ENCODE results near the gene BCAN.

The BCAN gene

GRCh38 chr1:156677616-156678596 lies 36.0 kb downstream of the BCAN start:
- DNase-seq (ENCODE audit: low read depth, low spot score): no peak

DNA sequence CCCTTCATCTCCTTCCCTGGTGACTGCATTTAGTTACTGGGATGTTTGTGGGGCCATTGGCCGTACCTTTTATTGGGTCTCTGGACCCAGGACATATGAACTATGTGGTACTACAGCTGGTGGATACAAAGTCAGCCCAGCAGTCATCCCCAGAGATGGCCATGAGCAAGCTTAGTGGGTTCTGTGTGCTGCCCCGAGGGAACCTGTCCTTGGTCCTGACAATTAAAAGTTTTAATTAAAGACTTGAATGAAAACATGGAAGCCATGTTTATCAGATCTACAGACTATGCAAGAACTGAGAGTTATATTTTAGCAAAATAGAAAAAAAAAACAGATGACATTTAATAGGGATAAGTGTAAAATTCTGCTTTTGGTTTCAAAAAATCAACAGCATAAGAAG lies 38.1 kb downstream of the BCAN start:
- DNase-seq (ENCODE audit: low read depth, low spot score): no peak

GRCh38 chr1:156681196-156681960 lies 39.5 kb downstream of the BCAN start:
- no peak for DNase-seq (ENCODE audit: low read depth, low spot score)

DNA sequence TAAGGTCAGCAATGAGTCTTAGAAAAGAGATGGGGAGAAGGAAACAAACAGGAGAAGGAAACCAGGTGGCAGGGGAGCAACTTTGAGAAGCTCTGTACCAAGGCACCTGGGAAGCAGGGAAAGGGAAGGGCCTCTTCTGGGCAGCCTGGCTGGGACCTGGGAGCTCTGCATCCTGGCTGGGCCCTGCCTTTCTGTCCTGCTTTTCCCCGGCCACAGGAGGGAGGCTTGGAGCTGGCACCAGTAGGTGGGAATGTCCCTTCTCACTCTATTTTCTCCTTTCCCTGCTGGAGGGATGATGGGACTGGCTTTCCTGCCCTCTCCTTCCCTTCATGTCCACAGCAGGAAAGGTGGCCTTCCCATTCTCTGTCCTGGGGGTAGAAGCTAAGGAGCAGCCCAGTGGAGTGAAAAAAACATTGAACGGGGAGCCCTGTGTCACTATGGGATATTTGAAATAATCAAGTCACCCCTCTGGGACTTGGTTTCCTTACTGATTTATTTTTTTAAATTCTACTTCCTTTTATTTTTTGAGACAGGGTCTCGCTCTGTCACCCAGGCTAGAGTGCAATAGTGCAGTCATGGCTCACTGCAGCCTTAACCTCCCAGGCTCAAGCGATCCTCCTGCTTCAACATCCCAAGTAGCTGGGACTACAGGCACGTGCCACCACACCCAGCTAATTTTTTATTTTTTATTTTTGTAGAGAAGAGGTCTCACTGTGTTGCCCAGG lies 40.4 kb downstream of the BCAN start:
- DNase-seq (ENCODE audit: low read depth, low spot score): no peak

- DNase-seq (ENCODE audit: low read depth, low spot score): no peak
These were observed 42.4 kb downstream of the BCAN start for GRCh38 chr1:156684227-156684782.

DNA sequence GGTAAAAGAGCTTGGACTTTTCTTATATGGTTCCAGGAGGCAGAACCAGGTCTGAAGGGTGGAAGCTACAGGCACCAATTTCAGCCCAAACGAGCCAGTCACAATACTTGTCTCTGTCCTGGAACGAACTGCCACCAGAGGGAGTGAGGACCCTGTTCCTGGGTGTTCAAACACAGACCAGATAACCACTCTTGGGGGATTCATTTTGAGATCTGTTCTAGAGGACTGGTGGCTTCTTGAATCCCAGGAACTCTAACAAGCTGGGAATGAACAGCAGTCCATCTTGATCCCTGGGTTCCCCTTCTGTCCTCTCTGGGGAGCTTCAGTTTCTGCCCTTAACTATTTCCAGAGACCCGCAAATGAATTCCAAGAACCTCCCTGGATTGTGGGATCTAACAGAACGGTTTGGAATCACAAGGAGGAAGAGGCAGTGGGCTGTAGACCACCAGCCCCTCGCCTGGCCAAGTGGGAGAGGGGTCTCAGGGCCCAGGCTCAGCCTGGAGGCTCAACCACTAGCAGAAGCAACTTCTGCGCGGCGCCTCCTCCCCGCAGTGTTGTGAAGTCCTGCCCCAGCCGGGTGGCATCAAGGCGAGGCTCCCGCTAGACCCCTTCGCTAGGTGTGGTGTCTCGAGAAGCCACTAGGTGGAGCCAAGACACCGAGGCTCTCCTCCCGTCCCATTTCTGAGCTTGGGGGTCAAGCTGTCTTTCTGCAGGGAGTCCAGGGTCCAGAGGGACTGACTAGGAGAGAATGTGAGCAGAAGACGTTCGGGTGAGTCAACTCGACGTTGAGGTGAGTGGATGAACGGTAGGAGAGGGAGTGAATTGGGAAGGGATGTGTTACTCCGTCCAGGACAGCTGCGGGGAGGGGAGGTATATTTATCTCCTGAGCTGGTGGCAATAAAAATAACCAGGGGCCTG lies 47.4 kb downstream of the BCAN start:
- peak; percentile 44 for DNase-seq (ENCODE audit: low read depth, low spot score)

DNA sequence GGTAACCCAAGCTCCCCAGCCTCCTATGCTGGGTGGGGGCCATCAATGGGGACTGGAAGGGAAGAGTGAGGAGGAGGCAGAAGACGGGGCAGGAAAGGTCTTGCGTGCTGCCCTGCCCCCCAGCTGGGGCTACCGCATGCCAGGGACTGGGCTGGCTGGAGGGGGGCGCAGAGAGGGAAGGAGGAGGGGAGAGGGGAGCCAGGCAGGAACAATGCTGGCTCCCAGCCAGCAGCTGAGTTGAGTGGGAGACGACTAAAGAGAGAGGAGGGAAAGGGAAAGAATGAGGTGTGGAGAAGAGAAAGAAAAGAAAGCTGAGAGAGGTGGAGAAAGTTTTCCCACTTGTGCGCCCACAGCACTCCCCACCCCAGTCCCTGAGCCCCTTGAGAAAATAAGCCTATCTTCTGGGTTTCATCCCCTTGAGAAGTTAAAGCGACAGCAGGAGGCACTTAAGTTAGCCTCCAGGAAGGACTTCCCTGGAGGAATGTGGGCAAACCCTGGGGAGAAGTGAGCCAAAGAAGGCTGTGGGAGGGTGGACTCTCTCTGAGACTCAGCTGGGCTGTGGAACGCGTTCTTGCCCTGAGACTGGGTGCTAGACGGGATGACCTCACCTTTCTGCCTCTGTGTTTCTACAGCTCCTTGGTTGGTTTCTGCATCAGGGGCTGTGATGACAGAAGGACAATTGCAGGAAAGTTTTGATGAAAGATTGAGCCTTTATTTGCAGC lies 48.2 kb downstream of the BCAN start:
- no peak for DNase-seq (ENCODE audit: low read depth, low spot score)

DNA sequence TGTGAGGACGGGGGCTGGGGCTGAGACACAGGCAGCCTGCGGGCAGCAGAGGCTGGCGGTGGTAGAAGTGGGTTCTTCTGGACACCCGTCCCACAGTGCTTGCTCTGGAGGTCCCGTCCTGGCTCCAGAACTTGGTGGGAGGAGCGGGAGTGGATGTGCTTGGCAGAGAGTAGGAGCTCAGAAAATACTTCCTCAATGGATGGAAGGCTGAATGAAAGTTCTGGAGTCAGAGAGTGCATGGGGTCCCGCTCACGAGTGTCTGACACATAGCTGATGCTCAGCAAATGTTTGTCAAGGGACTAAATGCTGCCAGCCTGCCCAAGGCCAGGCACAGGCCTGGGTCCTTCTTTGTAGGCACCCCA lies 48.7 kb downstream of the BCAN start:
- no peak for DNase-seq (ENCODE audit: low read depth, low spot score)

GRCh38 chr1:156691191-156691590 lies 49.3 kb downstream of the BCAN start:
- DNase-seq (ENCODE audit: low read depth, low spot score): no peak

DNA sequence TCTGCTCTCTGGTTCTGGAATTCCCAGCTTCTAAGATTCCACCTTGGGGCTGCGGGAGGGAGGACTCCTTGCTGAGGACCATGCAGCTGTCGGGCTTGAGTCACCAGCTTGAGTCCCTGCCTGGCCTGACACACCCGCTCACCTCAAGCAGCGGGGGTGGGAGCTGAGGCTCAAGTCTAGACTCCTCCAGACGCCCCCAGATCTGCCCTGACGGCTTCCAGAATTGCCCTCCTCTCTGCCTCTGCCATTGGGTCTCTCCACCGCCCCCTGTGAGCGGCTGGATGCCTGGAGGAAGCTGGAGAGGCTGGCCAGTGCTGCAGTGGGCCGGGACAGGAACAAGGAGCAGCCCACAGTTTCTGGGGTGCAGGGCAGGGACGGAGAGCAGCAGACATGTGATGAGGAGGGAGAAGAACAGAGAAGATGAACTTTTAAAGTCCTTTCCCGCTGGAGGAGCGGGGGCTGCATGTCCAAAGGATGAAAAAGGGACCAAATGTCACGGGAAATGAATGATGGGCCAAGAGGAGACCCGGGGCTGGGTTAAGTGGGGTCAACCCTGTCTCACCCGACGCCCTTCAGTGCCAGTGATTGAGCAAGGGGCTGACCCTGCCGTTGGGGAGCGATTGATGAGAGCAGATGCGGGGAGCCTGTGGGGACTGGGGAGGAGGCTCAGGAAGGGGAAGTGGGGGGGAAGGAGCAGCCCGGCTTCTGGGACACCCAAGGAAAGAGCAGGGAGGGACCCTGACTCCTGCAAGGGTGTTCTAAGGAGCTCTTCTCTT lies 49.9 kb downstream of the BCAN start:
- DNase-seq (ENCODE audit: low read depth, low spot score): no peak

DNA sequence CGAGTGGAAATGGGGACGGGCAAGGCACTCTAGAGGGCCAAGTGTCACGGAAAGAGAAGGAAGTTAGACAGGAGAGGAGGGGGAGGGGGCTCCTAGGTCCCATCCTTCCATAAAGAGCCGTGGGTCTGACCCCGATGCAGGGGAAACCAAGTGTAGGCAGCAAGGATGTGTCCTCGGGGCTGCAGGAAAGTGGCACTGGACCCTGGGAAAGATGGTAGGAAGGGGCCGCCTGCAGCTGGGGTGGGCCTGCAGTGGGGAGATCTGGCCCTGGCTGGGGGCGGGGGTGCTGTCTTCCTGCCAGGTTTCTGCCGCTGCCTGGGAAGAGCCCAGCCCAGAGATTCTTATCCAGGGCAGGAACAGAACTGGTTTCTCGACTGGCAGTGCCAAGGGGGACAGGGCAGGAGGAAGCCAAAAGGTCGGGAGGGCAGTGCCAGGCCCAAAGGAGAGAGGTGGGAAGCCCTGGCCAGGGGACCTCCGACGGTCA lies 50.6 kb downstream of the BCAN start:
- DNase-seq (ENCODE audit: low read depth, low spot score): no peak

DNA sequence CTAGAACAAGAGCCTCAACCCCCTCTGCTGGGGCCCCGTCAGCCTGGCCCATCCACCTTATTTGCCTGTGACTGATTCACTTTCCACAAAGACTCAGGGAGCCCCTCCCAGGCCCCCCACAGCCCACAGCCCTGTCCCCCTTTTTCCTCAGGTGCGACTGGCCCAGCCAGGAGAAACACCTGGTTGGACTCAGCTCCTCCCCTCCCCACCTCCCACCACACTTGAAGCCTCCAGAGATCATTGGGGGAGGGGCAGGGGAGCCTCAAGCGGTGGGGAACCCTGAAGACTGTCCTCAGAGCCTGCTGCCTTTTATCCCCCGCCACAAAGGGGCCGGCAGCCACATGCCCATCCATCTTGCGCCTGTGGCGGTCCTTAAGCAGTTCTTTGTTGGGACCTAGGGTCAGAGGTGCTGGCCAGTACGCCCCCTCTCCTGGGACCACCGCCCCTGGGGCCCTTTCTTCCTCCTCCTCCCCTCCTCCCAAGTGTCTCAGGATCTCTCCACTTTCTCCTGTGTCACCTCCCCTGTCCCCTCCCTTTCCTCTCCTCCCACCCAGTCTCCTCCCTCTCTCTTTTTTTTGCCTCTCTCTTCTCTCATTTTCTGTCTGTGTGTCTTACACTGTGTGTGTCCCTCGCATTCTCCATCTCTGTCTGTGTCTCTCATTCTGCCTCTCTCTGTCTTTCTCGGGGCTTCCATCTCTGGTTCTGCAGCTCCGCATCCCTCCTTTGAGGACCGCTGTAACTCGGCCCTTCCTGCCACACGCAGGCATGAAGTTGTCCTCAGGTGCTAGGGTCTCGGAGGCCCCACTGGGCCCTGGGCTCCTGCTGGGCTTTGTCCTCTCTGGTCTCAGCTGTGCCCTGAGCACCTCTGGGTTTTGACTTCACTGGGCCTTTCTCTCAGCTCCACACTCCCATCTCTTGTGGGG lies 51.3 kb downstream of the BCAN start:
- no peak for DNase-seq (ENCODE audit: low read depth, low spot score)

DNA sequence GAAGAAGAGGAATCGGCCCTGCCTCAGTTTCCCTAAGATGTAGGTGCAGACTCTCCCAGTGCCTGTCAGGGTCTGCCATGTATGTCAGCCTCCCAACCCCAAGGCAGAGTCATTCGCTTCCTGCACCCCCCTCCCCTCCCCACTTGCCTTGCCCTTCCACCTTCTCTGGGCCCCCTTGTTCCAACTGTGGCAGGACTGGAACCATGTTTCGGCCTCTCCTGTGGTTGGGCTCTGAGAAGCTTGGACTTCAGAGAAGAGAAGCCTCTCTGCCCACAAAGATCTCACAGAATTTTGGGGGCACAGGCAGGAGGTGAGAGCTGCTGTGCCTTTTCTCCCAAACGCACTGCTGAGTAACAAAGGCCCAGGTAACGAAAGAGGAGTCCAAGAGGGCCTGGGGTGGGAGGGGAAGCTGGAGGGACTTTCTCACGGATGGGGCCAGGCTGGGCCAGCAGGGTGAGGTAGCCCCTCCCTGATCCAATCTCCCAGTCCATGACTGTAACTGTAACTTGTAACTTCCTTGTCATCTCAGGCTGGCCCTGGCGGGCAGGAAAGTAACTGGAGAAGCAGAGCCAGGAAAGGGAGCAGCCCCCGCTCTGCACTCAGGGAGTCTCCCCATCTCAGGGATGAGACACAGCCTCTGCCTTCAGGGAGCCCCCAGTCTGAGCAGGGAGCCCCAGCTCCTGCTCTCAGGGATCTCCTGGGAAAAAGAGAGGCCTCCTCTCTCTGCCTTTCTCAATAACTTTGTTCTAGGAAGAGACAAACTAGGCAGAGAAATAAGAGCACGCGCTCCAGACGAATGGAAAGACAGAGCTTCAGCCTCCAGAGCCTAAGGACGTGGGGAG lies 52.2 kb downstream of the BCAN start:
- no peak for DNase-seq (ENCODE audit: low read depth, low spot score)

DNA sequence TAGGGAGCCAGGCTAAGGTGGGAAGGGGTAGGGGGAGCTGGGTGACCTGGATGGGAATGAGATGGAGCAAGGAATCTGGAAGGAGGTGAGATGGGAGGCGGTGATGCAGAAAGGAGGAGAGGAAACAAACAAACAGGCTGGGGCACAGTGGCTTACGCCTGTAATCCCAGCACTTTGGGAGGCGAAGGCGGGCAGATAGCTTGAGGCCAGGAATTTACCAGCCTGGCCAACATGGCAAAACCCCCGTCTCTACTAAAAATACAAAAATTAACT lies 52.7 kb downstream of the BCAN start:
- no peak for DNase-seq (ENCODE audit: low read depth, low spot score)

- no peak for DNase-seq (ENCODE audit: low read depth, low spot score)
These were observed 54.8 kb downstream of the BCAN start for GRCh38 chr1:156696755-156697154.

- DNase-seq (ENCODE audit: low read depth, low spot score): no peak
These were observed 55.6 kb downstream of the BCAN start for GRCh38 chr1:156697481-156697880.

DNA sequence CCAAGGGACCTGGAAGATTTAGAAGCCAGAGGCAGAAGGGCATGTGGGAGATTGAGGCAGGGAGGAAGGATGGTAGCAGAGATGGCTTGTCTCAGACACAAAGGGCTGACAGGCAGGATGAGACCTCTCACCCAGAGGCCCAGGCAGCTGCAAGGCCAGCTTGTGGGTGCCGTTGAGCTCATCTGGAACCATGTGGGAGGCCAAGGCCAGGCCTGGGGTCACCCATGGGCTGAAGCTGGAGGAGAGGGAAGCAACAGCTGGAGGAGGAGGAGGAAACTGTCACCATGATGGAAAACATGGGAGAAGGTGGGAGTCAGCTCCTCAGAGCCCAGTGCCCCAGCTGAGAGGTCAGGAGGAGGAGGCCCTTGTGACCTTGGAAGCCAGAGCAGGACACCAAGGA lies 57.1 kb downstream of the BCAN start:
- DNase-seq (ENCODE audit: low read depth, low spot score): no peak
